HG03064 (cell line): Measurements from ENCODE around the gene PIK3R5.

Experiments used
- ATAC-seq: cut with Tn5 transposase; IDR thresholded peaks from one replicate; pipeline ENCODE4 v1.9.1; 2021; ENCODE audit warnings: low read depth; ENCODE audit not compliant: unreplicated experiment

The PIK3R5 gene

DNA sequence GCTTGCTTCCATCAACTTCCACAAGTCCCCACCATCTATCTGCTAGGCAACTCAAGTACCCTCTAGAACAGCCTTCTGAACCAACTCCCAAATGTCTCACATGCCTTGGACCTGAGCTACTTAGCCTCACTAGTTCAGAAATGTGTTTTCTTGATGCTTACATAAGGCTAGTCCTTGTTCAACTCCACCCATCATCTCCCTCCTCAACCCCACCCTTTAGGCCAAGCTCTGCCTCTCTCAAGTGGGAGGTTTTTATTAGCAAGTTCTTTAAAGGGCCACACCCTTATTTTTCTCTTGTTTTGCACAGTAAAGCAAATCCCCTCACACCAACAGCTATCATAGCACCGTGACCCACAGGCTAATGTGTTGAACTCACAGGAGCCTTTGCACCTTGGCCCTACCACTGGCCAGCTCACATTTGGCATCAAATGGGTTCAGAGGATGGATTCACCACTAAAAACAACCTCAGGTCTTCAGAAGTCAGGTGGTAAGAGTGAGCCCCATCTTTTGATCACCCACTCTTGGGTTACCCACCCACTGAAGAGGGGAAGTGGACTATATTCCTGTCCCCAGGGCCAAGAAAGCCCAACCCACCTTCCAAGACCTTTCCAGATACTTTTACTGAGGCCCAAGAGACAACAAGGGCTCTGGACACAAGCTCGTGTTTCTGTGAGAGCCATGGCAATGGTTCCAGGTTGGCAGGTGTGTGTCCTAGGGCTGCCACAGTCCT, 12.2 kb downstream of the PIK3R5 start:
- ATAC-seq, result no peak

GRCh38 chr17:8952191-8952590, 13.3 kb downstream of the PIK3R5 start:
- ATAC-seq, result no peak

- ATAC-seq, result no peak
These were observed 14.3 kb downstream of the PIK3R5 start for GRCh38 chr17:8951206-8951605.

DNA sequence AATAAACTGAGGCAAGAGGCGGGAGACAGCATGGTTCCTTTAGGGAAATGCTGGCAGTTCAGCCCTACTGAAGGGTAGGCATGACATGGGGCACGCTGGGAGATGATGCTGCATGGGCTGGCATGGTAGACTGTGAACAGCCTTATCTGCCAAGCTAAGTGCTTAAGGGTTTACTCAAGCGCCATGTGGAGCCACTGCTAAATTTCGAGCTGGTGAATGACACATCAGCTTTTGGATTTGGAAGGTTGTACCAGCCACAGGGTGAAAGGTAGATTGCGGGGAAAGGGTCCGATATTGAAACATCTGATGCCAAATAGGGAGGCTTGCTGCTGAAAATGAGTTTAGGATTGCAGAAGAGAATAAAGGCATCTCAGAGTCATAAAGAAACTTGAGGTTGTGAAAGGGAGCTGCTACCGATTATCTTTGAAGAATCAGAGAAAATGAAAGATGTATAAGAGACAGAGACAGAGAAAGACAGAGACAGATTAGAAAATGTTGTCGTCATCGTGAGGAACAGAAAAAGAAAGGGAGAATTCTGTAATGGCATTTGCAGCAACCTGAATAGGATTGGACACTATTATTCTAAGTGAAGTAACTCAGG, 16.3 kb downstream of the PIK3R5 start:
- ATAC-seq, result no peak

DNA sequence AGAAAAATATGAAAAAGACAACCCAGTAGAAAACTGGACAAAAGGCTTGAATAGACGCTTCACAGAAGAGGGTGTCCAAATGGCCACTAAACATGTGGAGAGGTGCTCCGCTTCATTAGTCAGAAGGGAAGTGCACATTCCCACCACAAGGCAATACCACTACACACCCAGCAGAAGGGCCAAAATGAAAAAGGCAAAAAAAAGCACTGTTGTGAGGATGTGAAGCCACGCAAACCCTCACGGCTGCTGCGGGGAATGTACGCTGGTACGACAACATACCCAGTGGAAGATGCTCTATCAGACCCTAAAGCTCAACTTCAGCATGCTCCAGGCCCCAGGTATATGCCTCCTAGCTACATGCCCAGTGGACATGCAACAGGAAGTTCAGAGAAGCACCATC, 17.0 kb downstream of the PIK3R5 start:
- ATAC-seq, result no peak

DNA sequence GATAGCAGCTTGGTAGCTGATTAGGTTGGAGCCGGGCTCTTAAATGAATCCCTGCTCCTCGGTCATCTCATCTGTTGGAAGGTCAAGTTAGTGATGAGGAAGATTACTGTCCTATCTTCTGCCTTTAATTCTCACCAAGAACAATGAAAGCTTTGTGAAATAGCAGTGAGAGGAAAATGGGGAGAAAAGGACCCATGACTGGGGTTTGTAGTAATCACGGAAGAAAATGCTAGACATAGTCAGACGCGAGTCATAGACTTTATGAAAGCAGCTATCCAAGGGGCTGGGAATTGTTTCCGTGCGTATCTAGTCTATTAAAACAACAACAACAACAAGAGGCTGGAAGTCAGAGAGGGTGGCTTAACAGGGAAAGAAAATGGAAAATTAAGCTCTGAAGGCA, 18.3 kb downstream of the PIK3R5 start:
- no peak for ATAC-seq

- ATAC-seq, result no peak
These were observed 19.0 kb downstream of the PIK3R5 start for GRCh38 chr17:8946476-8946875.

GRCh38 chr17:8946071-8946470, 19.4 kb downstream of the PIK3R5 start:
- ATAC-seq, result no peak

DNA sequence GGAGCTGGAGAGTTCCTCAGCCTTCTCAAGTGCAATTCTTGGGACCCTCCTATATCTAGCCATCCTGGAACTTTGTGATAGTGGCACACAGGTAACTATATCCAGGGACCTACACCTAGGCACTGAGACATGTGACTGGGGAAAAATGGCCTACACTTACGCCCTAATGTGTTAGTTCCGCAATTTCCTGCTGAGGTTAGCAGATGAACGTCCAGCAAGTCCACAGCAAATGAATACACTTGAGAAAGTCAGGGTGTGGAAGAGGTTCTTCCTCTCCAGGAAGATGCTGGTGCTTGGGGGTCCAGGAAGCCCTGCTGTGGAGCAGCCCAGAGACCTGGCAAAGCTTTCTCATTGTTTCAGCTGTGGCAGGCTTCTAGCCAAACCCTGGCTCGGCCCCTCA, 20.8 kb downstream of the PIK3R5 start:
- ATAC-seq, result no peak

- ATAC-seq, result no peak
These were observed 21.4 kb downstream of the PIK3R5 start for GRCh38 chr17:8944083-8944482.

DNA sequence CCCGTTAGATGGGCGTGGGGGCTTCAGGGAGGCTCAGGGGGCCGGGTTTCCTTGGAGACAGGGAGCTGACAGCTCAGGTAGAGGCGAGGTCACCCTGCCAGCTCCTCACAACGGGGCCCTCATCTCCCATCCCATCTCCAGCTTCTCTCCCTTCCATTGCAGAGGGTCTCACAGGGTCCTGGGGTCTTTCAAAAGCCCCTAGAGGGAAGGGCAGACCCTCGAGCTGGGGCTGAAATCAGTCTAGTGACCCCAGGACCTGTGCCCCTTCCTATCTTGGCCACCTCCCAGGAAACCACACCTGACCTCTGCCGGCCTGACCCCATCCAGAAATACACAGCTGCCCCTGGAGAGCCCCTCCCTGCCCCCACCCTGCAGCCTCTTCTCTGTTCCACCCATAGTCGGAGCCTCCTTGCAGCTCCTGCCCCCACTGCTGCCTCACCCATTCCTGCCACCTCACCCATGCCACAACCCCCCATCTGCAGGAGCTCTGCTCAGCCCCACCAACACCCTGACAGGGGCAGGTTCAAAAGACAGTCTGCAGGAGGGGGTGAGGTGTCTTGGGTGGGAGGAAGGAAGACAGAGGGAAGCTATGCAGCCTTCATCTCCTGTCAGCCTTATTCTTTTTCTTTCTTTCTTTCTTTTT, 23.4 kb downstream of the PIK3R5 start:
- no peak for ATAC-seq

- no peak for ATAC-seq
These were observed 24.0 kb downstream of the PIK3R5 start for GRCh38 chr17:8941520-8941919.

DNA sequence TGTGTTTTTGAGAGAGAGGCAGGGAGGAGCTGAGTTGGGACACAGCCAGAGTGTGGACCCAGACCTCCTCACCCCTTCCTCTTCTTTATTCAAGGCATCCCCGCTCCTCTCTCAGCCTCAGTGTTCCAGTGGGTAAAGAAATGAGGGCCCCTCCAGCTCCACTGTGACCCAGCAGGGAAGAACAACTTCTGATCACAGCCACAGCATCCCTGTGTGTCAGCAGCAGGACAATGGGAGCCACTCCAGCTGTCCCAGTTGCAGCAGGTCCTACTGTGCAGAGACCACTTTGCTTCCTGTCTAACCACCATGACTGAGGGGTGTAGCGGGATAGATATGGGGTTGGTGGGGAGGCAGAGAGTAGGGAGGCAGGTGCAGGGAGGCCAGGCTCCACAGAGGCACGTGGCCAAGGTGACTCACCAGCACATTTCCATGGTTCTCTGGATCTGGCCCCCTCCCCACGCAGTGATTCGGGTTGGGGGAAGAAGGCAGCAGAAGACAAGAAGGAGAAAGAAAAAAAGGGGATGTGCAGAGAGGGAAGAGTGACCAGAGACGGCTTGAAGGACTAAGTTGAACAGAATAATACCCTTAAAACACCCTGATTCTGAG, 24.5 kb downstream of the PIK3R5 start:
- no peak for ATAC-seq

DNA sequence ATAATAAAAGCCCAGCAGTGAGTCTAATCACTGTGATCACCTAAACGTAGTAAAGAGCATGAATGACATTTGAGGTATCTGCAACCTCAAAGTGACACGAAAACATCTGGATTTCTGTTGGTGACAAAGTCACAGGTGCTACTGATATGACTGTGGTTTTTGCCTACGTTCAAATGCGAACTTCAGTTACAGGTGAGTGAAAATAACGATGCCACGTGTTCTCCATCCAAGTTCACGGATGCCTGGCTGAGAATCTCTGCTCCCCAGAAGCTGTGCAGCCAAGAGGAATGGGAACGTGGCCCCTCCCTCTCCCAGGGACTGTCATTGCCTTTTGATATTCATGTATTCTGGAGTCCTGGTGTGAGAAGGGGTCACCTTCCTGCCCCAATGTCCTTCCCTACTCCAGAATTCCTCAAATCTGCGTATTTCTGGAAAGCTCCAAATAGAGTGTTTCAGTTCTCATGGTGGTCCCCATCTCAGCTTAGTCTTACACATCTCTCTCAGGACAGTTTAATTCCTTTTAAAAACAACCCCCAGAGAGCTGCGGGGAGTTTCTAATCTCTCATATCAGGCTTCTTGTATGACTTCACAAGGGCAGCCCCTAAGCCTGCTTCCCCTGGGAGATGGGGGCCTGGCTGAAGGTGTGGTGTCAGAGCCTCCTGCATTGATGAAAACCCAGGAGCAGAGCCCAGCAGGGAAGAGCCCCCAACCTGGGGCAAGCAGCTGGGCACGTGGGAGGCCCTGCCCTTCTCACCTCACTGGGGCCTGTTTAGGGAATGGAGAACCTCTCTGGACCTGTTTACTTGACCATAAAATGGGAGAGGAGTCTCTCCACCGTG, 25.8 kb downstream of the PIK3R5 start:
- ATAC-seq, result no peak

DNA sequence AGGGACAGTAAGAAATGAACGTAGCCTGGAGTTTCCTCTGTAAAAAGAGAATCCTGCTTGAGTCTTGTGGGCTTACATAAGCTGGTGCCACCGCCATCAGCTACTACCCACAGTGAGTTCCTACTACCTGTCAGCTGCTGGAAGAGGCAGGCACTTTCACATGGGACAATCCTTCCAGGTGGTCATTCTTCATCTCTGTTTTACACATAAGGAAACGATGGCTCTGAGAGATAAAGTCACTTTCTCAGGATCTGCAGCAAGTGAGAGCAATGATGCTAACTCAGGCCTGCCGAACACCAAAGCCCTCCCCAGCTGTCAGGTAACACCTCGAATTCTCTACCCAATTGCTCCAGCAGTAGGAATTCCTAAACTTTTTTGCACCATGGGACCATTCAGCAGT, 26.6 kb downstream of the PIK3R5 start:
- no peak for ATAC-seq

GRCh38 chr17:8935191-8935590, 30.3 kb downstream of the PIK3R5 start:
- no peak for ATAC-seq

DNA sequence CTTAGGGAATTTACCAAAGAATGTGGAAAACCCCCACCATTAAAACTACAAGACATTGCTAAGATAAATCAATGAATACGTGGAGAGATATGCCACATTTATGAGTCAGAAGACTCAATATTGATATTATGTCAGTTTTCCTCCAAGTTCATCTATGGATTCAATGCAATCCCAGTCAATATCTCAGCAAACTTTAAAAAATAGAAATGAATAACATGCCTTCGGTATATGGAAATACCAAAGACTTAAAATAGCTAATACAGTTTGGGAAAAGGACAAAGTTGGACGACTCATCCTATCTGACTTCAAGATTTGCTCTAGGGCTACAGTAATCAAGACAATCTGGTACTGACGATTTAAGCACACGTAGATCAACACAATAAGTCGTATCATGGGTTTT, 31.2 kb downstream of the PIK3R5 start:
- ATAC-seq, result no peak

DNA sequence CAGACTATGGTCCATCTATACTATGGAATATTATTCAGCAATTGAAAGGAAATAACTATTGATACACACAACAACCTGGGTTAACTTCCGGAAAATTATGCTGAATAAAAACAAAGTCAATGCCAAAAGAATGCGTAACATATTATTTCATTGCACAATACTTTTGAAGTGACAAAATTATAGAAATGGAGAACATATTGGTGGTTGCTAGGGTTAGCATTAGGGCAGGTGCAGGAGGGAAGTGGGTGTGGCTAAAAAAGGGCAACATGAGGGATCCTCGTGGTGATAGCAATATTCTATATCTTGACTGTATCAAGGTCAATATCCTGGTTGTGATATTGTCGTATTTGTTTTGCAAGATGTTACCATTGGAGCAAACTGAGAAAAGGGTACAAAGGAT, 34.9 kb downstream of the PIK3R5 start:
- ATAC-seq, result no peak

- no peak for ATAC-seq
These were observed 37.2 kb downstream of the PIK3R5 start for GRCh38 chr17:8928347-8928746.

DNA sequence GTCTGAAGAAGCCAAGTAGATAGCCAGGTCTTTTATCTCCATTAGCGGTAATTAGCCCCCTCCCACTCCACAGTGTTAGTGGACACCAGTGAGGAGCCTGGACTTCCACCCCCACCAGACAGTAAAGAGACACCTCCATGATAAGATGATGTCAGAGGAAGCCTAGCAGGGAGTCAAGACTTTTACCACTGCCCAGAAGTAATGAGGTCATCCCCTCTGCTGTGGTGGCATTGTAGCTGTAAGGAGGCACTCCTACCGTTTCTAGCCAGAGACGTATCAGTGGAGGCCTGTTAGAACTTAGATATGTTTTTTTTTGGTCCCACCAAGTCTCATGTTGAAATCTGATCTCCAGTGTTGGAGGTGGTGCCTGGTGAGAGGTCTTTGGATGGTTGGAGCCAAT, 38.1 kb downstream of the PIK3R5 start:
- ATAC-seq, result no peak

GRCh38 chr17:8925808-8926207, 39.7 kb downstream of the PIK3R5 start:
- ATAC-seq, result no peak
